ENCODE results near the gene MAT1A.

MAT1A gene

GRCh38 chr10:80268266-80268665 lies 21.2 kb downstream of the MAT1A start:
- in situ Hi-C loops (cut with MboI; ENCODE audit: low sequenced_read_pairs, unreplicated experiment): no loop called here
- no peak for DNase-seq (ENCODE audit: low spot score)
- TF ChIP-seq CTCF (IDR thresholded peaks at IDR 0.05; ENCODE audit: borderline replicate concordance, control extremely low read depth, extremely low read depth, insufficient read depth, missing control alignments): no peak

GRCh38 chr10:80266513-80266863 lies 23.0 kb downstream of the MAT1A start:
- in situ Hi-C loops (cut with MboI; ENCODE audit: low sequenced_read_pairs, unreplicated experiment): no loop called here
- no peak for DNase-seq (ENCODE audit: low spot score)
- TF ChIP-seq CTCF (IDR thresholded peaks at IDR 0.05; ENCODE audit: borderline replicate concordance, control extremely low read depth, extremely low read depth, insufficient read depth, missing control alignments): no peak

GRCh38 chr10:80265740-80266512 lies 23.5 kb downstream of the MAT1A start:
- DNase-seq (ENCODE audit: low spot score): no peak
- no peak for TF ChIP-seq CTCF (IDR thresholded peaks at IDR 0.05; ENCODE audit: borderline replicate concordance, control extremely low read depth, extremely low read depth, insufficient read depth, missing control alignments)
- in situ Hi-C loops (cut with MboI; ENCODE audit: low sequenced_read_pairs, unreplicated experiment): no loop called here

- no peak for TF ChIP-seq CTCF (IDR thresholded peaks at IDR 0.05; ENCODE audit: borderline replicate concordance, control extremely low read depth, extremely low read depth, insufficient read depth, missing control alignments)
- DNase-seq (ENCODE audit: low spot score): no peak
- in situ Hi-C loops (cut with MboI; ENCODE audit: low sequenced_read_pairs, unreplicated experiment): no loop called here
These were observed 25.1 kb downstream of the MAT1A start for GRCh38 chr10:80264081-80265056.

GRCh38 chr10:80261316-80262030 lies 28.0 kb downstream of the MAT1A start:
- DNase-seq (ENCODE audit: low spot score): no peak
- no peak for TF ChIP-seq CTCF (IDR thresholded peaks at IDR 0.05; ENCODE audit: borderline replicate concordance, control extremely low read depth, extremely low read depth, insufficient read depth, missing control alignments)
- in situ Hi-C loops (cut with MboI; ENCODE audit: low sequenced_read_pairs, unreplicated experiment): no loop called here

All from GM13976 (cell line).